Measurements from ENCODE around the gene CCDC122. TPM values are rescaled to one million over a fixed set of nuclear protein-coding genes. Genes with fewer than 3 reads are reported as not detected.

CCDC122 gene
- 1 to 10 TPM; 4.9 to 6.2 TPM for total RNA-seq

GRCh38 chr13:43878892-43879754 lies at the start of gene CCDC122:
CCDC122 (minus strand) TSS chr13:43879740; CDS start chr13:43869376, 10,364 bp downstream.
- peak within 1 kb of the TSS; percentile 92 to 97 (median 96) for H3K27ac ChIP-seq
- peak; percentile 92 for ATAC-seq
- H3K4me1 ChIP-seq: peaks cover 12% of the 10 kb centered on the region
- no peaks in the 10 kb centered on the region for H3K27me3 ChIP-seq
- H3K4me3 ChIP-seq: peak within 1 kb of the TSS; percentile 38 to 45
- no peaks in the 10 kb centered on the region for H3K36me3 ChIP-seq (replicated peaks in 1 of 2; ENCODE audit: insufficient read depth in 1 of 2, low read depth in 2 of 2)
- DNase-seq: peak; percentile 85 to 91 (median 88)
- 1% methylated on average over 45 to 76 of the region's 78 CpGs for WGBS, 2 donors
- H3K9me3 ChIP-seq: no peaks in the 10 kb centered on the region
- TF ChIP-seq CTCF (IDR thresholded peaks at IDR 0.05): no peak
- TF ChIP-seq POLR2A (IDR thresholded peaks at IDR 0.05): peak; percentile 91 to 98 (median 97)
- intact Hi-C loops (cut with DNase I): no loop called here

- DNase-seq: no peak
- H3K9me3 ChIP-seq: no peaks in the 10 kb centered on the region
- H3K27me3 ChIP-seq: no peaks in the 10 kb centered on the region
- 81 to 88% methylated on average over 5 of the region's 5 CpGs for WGBS, 2 donors
- no peak overlapping the region for H3K4me3 ChIP-seq
- no peak for TF ChIP-seq CTCF (IDR thresholded peaks at IDR 0.05)
- H3K27ac ChIP-seq: no peak overlapping the region
- no peaks in the 10 kb centered on the region for H3K4me1 ChIP-seq
- intact Hi-C loops (cut with DNase I): no loop called here
- ATAC-seq: no peak
- H3K36me3 ChIP-seq (replicated peaks in 1 of 2; ENCODE audit: insufficient read depth in 1 of 2, low read depth in 2 of 2): no peaks in the 10 kb centered on the region
Observed at GRCh38 chr13:43924549-43925245, 45.2 kb upstream of the CCDC122 start.

- Histone ChIP-seq H3K4me1 (no peaks in the 10 kb centered on the region), H3K27ac (no peak overlapping the region), H3K4me3 (no peak overlapping the region), H3K9me3 (no peaks in the 10 kb centered on the region), H3K27me3 (no peaks in the 10 kb centered on the region), H3K36me3 (replicated peaks in 1 of 2; ENCODE audit: insufficient read depth in 1 of 2, low read depth in 2 of 2) (no peaks in the 10 kb centered on the region)
- intact Hi-C loops (cut with DNase I): no loop called here
- 100% methylated on average over 1 of the region's 1 CpG for WGBS, 2 donors
- no peak for TF ChIP-seq CTCF (IDR thresholded peaks at IDR 0.05)
- no peak for TF ChIP-seq POLR2A (IDR thresholded peaks at IDR 0.05)
- DNase-seq (no peak), ATAC-seq (no peak)
Observed at GRCh38 chr13:43920965-43921674, 41.6 kb upstream of the CCDC122 start.

- no peak for DNase-seq
- H3K27me3 ChIP-seq: no peaks in the 10 kb centered on the region
- TF ChIP-seq CTCF (IDR thresholded peaks at IDR 0.05) (no peak), POLR2A (IDR thresholded peaks at IDR 0.05) (no peak)
- WGBS, 2 donors: 64 to 68% methylated on average over 5 of the region's 5 CpGs
- intact Hi-C loops (cut with DNase I): loop anchor here (10.0 kb wide), 2 partner anchors 126 to 536 kb away; no protein-coding TSS in a partner anchor
- H3K36me3 ChIP-seq (replicated peaks in 1 of 2; ENCODE audit: insufficient read depth in 1 of 2, low read depth in 2 of 2): no peaks in the 10 kb centered on the region
- no peaks in the 10 kb centered on the region for H3K4me1 ChIP-seq
- no peak overlapping the region for H3K4me3 ChIP-seq
- H3K9me3 ChIP-seq: no peaks in the 10 kb centered on the region
- no peak overlapping the region for H3K27ac ChIP-seq
- ATAC-seq: no peak
Observed at GRCh38 chr13:43918636-43919035, 39.1 kb upstream of the CCDC122 start.

Measured in body of pancreas (tissue), 4 donors.